LoVo (cell line): ENCODE data around the gene KLHL29.

Experiments used
- DNase-seq: peaks from one replicate; pipeline ENCODE4 v3.0.0-alpha.2; 2016; ENCODE audit warnings: low spot score

The KLHL29 gene

DNA sequence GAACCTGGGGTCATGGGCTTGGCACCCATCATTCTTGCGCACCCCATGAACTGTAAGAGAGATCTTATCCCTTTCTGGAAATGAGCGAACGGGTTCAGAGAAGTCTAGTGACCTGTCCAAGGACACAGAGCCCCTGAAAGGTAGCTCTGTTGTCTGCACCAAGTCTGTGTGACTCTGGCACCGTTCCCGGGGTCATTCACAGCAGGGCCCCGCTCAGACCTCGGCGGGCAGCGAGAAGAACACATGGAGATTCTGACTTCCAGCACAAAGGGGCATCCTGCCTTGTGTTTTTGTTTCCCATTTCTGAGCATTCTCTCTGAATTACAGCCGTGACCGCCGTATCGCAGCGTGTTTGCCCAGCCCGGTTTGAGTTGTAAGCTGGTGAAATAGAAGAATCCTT is 231.7 kb downstream of the KLHL29 start:
- DNase-seq = no peak

DNA sequence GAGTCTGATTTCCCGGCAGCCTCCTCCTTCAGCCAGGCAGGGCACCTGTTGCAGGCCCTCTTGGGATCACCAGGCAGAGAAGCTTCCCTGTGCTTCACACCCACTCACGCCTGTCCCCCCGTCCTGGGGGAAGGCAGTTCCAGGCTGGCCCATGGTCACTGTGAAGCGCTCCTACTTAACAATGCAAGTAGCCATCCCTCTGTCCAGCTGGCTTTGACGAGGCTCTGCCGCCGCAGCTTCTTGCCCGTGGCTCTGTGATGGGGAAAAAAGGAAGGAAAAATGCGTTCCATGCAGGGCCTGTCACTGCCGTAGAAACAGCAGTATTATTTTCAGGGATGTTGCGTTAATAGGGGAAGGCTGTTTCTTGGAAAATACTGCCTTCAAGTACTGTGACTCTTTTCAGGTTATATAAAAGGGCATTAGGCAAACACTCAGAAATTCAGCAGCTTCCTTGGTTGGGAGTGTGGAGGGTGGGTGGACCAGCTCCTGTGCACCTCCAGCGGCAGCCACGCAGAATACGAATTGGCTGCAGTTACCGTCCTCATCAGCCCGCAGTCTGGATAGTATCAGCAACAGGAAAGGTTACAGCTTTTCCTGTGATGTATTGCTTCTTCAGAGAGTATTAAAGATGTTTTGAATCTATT is 232.3 kb downstream of the KLHL29 start:
- no peak for DNase-seq

DNA sequence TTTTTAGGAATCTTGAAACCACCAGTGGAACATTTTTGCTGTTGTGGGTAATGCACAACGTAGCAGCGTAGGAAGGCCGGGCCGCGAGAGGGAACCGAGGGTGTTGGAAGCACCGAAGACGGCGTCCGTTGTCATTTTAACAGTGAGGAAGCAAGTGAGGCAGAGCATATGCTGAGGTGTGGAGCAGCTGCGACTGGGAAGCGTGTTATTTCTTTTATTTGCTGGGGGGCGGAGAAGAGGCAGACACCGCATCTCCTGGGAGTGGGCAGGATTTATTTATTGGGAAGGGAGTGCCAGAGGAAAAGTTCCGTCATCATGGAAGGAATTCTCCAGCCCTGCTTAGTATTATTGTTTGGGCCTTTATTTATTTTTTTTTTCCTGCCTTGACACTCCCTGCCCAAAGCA is 232.8 kb downstream of the KLHL29 start:
- no peak for DNase-seq

DNA sequence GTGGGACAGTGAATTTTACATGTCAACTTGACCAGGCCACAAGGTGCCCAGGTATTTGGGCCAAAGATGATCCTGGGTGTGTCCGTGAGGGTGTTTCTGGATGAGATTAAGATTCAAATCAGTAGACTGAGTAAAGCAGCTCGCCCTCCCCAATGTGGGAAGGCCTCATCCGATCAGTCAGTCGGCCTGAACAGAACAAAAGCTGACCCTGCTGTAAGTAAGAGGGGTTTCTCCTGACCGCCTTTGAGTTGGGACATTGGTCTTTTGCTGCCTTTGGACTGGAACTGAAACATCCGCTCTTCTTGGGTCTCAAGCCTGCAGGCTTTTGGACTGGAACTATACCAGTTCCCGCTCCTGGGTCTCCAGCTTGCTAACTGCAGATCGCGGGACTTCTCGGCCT is 233.3 kb downstream of the KLHL29 start:
- no peak for DNase-seq

DNA sequence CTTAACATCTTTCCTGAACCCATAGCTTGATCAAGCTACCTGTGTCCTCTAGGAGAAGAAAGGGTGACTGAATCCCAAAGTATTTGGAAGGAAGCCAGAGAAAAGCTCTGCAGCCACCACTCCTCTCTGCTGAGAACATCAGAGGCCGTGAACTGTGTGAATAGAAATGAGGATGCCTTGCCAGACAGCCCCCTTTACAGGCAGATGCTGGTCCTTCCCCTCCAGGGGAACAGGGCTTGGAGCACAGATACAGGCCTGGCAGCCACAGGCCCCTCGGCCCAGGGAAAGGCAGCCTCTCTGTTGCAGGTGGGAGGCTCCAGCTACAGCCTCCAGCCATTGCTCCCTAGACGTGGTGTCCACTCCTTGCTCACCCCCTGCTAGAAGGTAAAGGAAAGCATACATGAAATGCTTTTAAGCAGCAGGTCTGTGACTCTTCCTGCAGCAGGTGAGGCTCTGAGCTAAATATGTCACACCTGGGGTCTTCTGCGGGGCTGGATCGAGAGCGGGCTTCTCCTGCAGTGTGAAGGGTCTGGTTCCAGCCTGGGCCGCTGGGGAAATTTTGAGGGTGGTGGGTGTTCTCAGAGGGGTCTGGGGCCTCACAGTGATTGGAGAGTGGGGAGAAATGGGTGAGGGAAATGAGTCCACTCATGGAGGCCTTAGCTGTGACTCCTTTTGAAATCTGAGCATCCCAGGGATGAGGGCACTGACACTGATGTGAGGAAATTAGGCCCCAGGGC is 234.0 kb downstream of the KLHL29 start:
- no peak for DNase-seq

DNA sequence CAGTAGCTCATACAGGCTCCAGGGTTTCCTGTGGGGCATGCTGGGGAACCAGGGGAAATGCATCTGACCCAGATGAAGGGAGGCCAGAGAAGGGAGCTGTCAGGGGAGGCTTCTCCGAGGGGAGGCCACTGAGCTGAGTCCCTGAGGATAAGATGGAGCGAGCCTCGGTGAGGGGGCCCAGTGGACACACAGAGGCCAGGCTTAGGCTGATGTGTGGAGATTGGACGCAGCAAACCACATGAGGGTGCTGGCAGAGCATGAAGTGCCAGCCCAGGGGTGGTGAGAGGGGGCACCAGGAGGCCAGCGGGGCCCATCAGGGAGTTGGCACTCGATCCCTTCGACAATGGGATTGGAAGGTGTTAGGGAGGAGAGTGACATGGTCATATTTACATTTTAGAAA is 235.0 kb downstream of the KLHL29 start:
- no peak for DNase-seq

DNA sequence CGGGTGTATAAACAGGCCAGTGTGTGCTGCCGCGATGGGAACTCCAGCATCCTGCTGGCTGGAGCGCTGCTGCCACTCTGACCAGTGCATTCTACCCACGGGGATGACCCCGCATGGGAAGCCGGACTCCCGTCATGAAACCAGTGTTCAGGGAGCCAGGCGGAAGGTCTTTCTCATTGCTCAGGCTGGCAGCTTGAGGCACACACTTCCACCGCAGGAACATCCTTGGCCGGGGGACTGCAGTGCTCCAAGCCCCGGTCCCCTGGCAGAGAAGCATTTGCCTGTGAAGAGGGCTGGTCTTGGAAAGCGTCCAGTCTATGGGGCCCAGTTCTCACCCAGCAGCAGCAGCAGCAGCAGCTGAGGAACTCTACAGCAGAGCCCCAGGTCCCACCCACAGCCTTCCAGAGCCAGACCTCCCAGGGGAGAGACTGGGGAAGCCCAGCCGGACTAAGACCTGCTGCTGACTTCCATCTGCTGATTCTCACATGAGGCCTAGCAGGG is 235.9 kb downstream of the KLHL29 start:
- DNase-seq = no peak

DNA sequence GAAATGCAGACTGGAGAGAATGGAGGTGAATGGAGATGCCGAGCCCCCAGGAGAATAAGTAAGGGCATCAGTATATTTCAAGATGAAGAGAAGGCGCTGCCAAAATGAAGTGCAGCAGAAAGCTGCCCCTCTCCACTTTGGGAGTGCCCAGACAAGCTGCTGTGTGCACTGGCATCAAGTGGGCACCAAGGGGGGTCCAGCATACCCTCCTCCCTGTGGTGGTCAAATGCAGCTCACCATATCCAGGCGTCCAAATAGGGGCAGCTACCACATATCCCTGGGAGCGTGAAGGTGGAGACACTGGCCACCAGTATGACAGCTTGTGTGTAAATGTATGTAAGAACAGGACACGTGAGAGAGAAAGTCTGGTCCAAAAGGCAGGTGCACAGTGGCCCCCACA is 236.6 kb downstream of the KLHL29 start:
- no peak for DNase-seq

DNA sequence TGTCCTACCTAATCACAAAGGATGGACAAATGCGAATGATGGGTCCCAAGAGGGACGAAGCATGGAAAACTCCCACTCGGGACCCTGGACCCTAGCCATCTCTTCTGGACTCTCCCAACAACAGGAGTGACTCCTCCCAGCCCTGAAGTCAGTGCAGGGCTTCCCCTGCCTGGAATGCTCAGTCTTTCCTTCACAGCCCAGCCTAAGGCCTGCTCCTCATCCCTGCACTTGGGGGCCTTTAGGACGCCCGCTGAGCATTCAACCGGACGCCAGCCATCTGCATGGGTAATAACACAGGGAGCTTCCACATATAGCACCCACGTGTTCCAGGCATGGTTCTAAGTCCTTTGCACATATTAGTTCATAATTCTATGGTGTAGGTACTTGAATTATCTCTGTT is 237.5 kb downstream of the KLHL29 start:
- DNase-seq = no peak

DNA sequence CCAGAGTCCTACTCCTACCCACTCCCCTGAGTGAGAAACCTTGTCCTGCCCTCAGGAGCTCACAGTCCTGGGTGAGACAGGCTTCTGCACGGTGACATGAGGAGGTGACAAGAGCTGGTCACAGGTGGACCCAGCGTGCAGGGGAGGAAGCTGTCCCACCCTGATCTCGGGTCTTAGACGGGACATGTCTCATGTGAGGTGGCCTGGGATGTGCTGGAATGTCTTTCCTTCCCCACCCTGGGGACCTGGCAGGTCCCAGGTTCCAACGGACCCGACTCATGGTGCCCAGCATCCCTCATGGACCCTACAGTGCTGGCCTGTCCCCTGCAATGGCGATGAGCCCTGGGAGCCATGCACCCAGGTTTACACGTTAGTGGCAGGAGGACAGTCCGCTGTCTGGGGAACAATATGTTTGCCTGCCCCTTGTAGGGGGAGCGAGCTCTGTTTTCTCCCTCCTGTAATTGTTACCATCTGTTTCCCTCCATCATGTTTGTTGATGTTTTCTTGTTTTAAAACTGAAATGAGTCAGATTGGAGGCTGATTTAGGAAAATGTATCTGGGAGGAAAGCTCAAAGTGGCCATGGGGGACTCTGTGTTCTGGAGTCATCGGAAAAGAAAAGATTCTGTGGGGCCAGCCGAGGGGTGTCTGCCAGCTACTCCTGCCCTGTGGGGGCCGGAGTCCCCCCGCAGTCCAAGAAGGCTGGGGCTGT is 238.1 kb downstream of the KLHL29 start:
- no peak for DNase-seq

DNA sequence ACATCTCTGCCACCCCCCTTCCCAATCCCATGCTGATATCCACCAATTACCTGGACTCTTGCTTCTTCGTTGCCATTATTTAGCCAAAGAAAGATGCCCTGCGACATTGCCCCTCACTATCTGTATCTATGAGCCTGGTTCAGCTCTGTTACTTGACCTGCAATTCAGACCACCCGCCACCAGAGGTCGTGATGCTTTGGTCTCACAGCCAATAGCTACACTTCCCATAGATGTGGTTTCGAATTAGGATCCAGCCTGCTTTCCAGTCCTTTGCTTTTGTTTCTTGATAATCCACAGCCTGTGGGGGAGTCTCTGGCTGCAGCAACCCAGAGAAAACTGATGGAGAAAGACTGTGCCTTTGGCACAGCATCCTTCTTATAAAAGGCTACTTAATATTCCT is 239.4 kb downstream of the KLHL29 start:
- DNase-seq = no peak

DNA sequence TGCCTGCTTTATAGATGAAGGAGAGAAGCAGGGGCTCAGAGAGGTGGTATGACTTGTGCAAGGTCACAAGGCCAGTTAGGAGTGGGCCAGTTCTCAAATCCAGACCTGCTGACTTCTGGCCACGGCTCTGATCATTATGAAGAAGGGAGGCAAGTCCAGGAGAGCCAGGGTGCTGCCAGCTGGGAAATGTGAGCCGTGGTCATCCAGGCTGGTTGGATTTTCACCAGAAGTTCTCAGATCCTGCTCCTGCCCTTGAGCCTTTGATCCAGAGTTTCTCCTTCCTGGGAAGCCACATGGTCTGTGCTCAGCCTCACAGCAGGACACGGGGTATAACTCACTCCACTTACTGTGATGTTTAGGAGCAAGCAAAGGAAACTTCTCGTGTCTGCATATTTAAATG is 239.9 kb downstream of the KLHL29 start:
- no peak for DNase-seq

DNA sequence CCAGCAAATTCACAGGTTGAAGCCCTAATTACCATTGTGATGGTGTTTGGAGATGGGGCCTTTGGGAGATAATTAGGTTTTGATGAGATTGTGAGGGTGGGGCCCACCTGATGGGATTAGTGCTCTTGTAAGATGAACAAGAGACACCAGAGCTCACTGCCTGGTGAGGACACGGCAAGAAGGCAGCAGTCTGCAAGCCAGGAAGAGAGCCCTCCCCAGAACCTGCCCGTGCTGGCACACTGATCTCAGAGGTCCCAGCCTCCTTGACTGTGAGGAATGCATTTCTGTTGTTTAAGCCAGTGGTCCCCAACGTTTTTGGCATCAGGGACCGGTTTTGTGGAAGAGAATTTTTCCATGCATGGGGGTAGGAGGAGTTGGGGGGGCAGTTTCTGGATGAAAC is 240.7 kb downstream of the KLHL29 start:
- no peak for DNase-seq

DNA sequence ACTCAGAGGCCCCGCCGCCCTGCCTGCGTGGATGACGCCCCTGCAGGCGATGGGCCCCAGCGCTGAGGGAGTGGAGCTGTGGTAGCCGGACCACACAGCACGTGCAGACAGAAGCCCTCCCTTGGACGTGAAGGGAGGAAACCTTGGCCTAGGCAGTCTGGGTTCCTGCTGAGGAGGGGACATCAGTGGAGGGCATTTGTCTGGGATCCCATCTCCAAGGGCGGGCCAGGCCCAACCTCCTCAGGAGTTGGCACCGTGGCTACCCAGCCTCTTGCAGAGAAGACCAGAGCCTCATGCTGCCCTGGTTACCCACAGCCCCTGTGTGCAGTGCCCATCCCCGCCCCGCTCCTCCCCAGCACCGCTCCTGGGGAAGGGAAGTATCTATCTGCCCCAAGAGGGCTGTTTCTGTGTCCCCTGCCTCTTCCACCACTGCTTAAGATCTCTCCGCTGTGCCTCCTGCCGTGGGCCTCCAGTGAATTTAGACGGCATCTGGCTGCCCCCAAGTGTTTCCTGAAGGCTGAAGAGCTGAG is 241.8 kb downstream of the KLHL29 start:
- no peak for DNase-seq

DNA sequence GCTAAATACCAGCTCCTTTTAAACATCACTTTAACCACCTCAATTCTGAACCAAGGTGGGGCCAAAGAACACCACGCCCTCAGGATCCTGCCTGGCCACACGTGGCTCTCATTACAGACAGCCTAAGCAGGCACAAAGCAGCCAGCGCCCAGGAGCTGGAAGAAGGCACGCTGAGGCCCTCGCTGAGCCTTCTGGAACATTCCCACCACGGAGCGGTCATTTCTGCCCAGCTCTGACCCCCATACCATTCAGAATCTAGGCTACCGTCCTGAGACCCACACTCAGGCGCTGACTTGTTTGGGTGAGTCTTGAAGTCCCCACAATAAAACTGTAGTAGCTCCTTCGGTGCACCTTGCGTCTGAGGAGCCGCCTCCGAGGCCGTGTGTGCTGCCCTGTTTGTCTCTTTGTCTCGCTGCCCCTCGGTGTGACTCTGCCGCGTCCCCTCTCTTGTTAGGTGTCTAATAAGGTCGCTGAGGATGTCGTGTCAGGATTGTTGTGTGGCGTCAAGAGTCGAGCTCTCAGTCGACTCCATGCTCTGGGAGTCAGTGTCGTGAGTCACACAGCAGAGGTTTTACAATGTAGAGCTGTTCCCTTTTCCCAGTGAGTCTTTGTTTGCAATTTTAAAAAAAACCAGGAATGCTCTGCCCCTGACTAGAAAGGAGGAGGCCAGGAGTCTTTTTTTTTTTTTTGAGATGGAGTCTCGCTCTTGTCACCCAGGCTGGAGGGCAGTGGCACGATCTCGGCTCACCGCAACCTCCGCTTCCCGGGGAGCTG is 242.4 kb downstream of the KLHL29 start:
- no peak for DNase-seq

DNA sequence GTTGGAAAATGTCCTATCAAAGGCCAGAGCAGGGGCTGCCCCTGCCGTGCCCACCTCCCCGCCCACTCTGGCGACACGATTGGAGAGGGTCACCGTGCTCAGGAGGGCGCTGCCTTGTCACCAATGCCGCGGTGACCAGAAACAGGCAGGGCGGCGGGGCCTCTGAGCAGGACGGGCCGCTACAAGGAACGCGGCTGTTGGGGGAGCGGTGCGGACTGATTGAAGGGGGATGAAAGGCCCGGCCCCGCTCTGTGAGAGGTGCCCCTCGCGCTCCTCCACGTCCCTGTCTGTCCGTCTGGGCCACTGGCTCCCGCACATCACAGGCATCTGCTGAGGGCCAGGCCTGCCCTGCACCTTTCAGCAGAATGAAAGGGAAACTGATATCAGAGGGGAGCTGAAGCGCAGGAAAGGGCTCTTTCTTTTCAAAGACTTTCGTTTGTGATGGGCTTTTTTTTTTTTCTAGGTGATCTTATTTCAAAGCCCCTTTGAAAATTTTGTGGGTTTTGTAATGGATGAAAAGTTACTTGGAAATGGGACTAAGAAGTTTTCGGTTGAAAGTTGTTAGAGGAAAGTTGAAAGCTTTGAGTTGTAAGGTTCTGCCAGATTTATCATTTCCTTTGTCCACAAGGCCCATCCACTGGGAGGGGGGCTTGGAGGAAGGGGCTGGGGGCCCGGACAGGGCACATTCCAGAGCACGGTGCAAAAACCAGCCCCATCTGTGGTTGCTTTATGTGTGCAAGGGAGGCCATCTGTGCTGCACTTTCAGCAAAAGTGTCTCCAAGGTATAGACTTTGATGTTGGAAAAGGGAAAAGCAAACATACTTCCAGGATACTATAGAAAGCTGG is 244.2 kb downstream of the KLHL29 start:
- no peak for DNase-seq

DNA sequence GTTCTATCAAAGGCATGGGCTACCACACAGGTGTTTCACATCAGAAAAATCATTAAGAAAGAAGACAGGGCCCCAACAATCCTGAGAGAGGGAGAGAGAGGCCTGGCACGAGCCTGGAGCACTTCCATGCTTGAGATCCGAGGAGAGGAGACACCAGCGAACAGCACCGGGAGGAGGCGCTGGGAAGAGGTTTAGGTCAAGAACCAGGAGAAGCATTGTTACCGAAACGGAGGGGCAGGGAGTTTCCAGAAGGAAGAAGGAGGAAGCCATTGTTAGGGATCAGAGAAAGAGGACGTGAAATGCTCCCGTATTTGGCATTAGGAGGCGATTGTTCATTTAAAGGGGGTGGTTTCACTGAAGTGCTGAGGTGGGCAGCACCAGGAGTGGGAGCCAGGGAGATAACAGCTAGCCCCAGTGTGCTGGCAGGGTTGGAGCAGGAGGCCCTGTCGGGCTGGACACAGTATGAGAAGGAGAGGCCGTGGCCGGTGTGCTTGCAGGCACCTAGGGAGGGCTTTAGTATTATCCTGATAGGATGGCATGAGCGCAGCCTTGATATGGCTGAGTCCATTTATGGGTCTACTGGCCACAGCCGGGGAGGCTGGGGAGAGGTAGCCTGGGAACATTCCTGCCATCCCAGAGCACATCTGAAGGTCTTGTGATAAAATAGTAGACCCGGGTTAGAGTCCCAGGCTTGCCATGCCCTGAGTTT is 244.9 kb downstream of the KLHL29 start:
- no peak for DNase-seq

DNA sequence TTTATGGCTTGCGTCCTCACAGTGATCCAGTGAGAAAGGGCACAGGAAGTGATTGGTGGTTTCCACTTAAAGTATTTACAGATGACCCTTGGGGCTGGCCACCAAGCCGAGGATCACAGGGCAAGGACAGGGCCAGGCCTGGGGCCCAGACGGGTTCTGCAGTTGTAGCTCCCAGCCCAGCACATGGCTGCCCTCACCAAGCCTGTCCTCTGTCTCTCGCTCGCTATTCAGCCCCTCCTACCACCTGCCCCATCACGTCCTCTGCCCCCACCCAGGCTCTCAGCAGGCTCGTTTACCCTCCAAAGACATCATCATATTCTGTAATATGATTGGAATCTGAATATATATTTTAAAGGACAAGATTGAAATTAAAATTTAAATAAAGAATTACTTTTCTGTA is 246.0 kb downstream of the KLHL29 start:
- no peak for DNase-seq

DNA sequence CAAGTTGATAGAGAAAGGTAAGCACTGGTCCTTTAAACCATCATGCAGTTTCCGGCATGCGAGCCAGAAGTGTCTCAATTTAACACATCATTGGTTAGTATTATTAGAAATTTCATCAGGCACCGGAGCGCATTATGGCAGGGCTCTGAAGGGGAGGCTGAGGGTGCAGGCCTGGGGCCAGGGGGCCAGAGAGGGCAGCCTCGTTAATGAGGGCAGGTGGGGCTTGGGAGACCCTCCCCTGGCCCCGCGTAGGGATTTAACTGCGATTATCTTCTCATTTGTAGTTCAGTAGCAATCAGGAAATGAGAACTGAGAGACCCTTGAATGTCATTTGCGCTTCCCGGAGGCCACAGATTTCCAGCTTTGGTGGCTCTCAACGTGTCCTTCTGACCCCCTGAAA is 246.4 kb downstream of the KLHL29 start:
- DNase-seq = no peak

DNA sequence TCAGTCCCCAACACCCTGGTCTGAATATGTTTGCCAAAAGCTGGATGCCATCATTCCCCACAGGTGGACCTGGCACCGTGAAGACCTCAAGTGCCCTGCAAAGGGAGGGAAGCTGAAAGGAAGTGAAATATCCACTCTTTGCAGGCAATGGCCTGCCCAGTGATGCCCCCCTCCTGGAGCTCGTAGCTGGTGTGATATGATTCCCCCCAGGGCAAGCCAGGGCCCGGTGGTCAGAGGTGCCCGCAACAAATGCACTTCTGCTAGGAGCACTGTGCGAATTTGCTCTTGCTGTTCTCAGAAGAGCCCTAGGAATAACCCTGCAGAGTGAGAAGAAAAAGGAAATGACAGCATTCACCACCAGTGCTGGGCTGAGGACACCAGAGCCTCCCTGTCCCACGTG is 247.4 kb downstream of the KLHL29 start:
- DNase-seq = no peak
